GM18526 (cell line): Measurements from ENCODE around the gene EDARADD.

Source experiments
- POLR2A ChIP-seq: IDR thresholded peaks from 3 replicates; pipeline ENCODE4 v1.6.1; 2011; ENCODE audit not compliant: insufficient read length; ENCODE audit errors: extremely low read depth

EDARADD gene

GRCh38 chr1:236393681-236394481, at the start of gene EDARADD:
EDARADD (plus strand) TSS chr1:236394286; CDS start chr1:236394445, 159 bp downstream.
- no peak for TF ChIP-seq POLR2A

DNA sequence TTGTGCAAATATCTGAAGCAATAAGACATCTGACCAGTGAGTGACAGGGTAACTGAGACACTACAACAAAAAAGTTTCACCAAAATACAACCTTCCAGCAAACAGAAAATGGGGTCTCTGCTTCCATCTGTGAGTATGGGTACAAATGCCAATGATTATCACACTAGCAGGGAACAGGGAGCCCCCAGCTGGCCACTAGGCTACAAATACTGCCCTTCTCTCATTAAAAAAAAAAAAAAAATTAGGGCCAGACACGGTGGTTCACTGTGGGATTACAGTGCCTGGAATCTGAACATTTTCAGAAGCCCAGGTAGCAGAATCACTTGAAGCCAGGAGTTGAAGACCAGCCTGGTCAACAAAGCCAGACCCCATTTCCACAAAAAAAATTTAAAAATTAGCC, 48.4 kb upstream of the EDARADD start:
- TF ChIP-seq POLR2A = no peak

- no peak for TF ChIP-seq POLR2A
These were observed 46.0 kb upstream of the EDARADD start for GRCh38 chr1:236348071-236348470.

GRCh38 chr1:236350308-236350707, 43.8 kb upstream of the EDARADD start:
- TF ChIP-seq POLR2A = no peak

GRCh38 chr1:236351875-236352573, 42.1 kb upstream of the EDARADD start:
- no peak for TF ChIP-seq POLR2A

DNA sequence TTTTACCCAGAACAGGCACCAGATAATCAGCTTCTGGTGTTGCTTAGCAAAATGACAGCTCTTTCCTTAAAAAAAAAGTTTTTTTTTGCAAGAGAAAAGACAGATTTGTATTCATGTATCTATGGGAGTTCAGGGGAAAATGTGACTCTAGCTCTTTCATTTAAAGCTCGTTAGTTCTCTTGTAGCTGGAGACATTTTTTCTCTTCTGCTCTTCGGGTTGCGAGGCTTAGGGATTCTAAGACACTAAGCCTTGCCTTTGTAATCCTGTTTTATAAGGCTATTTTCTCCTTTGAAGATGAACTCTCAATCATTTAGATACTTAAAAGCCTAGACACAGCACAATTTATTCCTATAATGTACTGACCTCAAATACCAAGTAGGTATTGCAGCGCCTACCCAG, 40.3 kb upstream of the EDARADD start:
- no peak for TF ChIP-seq POLR2A

DNA sequence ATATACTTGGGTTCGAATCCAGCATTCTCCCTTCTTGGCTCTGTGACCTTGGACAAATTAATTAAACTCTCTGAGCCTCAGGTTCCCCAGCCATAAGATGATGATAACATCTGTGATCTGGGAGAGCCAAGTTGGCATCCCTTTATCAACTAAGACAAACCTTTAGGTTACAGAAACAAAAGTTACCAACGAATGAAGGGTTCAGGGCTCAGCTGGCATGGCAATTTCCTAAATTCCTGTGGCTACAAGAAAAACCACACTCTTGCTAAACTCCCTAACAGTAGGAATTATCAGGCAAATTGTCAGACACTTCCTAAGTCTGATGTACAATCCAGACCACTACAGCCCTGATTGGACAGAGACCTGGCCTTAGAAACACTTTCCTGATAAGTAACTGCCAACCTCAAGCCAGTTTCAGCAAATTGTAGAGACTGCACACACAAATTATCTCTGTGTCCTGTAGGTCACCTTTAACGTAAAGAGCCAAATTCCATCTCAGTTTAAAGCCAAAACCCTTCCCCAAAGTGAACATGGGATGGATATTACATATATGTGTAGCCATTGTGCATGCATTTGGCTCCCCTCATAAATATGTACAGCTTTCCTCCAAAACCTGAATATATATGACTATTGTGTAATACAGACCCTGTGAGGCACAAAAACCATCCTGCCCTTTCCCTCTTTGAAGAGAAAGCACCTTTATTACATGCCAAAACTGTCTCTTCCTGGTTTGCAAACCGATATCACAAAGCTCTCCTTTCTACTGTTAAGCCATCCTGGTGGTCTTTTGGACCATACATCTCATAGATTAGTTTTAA, 39.5 kb upstream of the EDARADD start:
- TF ChIP-seq POLR2A = no peak

- TF ChIP-seq POLR2A = no peak
These were observed 37.9 kb upstream of the EDARADD start for GRCh38 chr1:236356141-236356540.

DNA sequence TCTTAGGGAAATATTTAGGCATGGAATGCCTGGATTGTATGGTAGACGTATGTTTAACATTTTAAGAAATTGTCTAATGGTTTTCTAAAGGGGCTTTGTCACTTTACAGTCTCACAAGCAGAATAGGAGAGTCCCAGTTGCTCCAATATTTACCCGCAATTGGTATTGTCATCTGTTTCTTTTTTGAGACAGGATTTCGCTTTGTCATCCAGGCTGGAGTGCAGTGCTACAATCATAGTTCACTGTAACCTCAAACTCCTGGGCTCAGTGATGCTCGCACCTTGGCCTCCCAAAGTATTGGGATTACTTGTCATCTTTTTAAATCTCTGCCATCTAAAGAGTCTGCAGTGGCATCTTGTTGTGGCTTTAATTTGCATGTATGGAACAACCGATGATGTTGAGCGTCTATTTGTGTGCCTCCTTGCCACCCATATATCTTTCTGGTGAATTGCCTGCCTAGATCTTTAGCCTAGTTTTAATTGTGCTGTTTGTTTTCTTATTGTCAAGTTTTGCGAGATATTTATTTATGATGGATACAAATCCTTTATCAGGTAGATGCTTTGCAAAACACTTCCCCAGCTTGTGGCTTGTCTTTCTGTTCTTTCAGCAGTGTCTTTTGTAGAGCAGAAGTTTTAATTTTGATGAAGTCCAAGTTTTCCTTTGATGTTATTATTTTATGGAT, 32.0 kb upstream of the EDARADD start:
- no peak for TF ChIP-seq POLR2A

- TF ChIP-seq POLR2A = no peak
These were observed 30.8 kb upstream of the EDARADD start for GRCh38 chr1:236363237-236363636.

- no peak for TF ChIP-seq POLR2A
These were observed 28.0 kb upstream of the EDARADD start for GRCh38 chr1:236365999-236366570.

- TF ChIP-seq POLR2A = no peak
These were observed 23.7 kb upstream of the EDARADD start for GRCh38 chr1:236370420-236370819.

- TF ChIP-seq POLR2A = no peak
These were observed 23.0 kb upstream of the EDARADD start for GRCh38 chr1:236371083-236371482.

GRCh38 chr1:236377832-236378535, 16.1 kb upstream of the EDARADD start:
- no peak for TF ChIP-seq POLR2A
